Measurements from ENCODE around the gene SPACA6. TPM values are rescaled to one million over a fixed set of nuclear protein-coding genes. Genes with fewer than 3 reads are reported as not detected.
"Not testable (repeated sequence)": the region's sequence is repeated elsewhere in the genome, so short reads cannot be mapped to it uniquely, and the experiment has no call there.

Gene SPACA6, protein sequence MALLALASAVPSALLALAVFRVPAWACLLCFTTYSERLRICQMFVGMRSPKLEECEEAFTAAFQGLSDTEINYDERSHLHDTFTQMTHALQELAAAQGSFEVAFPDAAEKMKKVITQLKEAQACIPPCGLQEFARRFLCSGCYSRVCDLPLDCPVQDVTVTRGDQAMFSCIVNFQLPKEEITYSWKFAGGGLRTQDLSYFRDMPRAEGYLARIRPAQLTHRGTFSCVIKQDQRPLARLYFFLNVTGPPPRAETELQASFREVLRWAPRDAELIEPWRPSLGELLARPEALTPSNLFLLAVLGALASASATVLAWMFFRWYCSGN
- total RNA-seq (5.1 and 8.6 TPM in 2 replicates), polyA plus RNA-seq (2.8 and 5.5 TPM in 2 replicates), polyA minus RNA-seq (ENCODE audit: low replicate concordance) (8.7 and 12.1 TPM in 2 replicates)
- 7.4 and 10.0 TPM in 2 replicates for polyA plus RNA-seq (2012)

DNA sequence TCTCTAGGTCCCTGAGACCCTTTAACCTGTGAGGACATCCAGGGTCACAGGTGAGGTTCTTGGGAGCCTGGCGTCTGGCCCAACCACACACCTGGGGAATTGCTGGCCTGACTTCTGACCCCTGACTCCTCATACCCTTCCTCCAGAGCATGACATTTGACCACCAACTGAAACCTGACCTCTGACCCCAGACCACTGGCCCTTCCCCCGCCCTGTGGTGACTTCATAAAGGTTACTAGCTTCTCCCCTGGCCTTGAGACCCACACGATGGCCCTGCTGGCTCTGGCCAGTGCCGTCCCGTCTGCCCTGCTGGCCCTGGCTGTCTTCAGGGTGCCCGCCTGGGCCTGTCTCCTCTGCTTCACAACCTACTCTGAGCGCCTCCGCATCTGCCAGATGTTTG, at the start of gene SPACA6:
Gene SPACA6, plus strand, starts transcription at position 71 of the 400 bp plus-strand sequence. Its CDS starts 197 bp downstream, at position 268.
- Histone ChIP-seq H3K79me2 (ENCODE audit: control insufficient read depth, insufficient read depth, low read length) (peaks cover 68% of the 10 kb centered on the region), H3K4me3 (replicated peaks in 1 of 4; ENCODE audit: control extremely low read depth in 1 of 4, insufficient read depth in 1 of 4, low read depth in 3 of 4, low read length in 4 of 4) (peak within 1 kb of the TSS; percentile 30 to 98 (median 75)), H3K27me3 (ENCODE audit: control insufficient read depth, insufficient read depth, low read length) (no peaks in the 10 kb centered on the region), H3K36me3 (ENCODE audit: control insufficient read depth, insufficient read depth, low read length) (peaks cover 25% of the 10 kb centered on the region), H3K4me2 (ENCODE audit: extremely low read depth, insufficient read depth, low read length) (peak within 1 kb of the TSS; percentile 93), H2AFZ (ENCODE audit: low read length) (no peak within 1 kb of the TSS), H4K20me1 (ENCODE audit: control insufficient read depth, extremely low read depth, insufficient read depth, low read length) (no peaks in the 10 kb centered on the region), H3K9ac (ENCODE audit: insufficient read depth, low read length) (peak within 1 kb of the TSS; percentile 36), H3K4me1 (ENCODE audit: control insufficient read depth, extremely low read depth, insufficient read depth, low read length) (peaks cover 7% of the 10 kb centered on the region), H3K27ac (ENCODE audit: insufficient read depth, low read length) (no peak within 1 kb of the TSS), H3K9me3 (ENCODE audit: control insufficient read depth, insufficient read depth, low read depth, low read length) (no peaks in the 10 kb centered on the region)
- DNase-seq (ENCODE audit: low read depth in 2 of 2) = no peak
- TF ChIP-seq, protein P1, sequence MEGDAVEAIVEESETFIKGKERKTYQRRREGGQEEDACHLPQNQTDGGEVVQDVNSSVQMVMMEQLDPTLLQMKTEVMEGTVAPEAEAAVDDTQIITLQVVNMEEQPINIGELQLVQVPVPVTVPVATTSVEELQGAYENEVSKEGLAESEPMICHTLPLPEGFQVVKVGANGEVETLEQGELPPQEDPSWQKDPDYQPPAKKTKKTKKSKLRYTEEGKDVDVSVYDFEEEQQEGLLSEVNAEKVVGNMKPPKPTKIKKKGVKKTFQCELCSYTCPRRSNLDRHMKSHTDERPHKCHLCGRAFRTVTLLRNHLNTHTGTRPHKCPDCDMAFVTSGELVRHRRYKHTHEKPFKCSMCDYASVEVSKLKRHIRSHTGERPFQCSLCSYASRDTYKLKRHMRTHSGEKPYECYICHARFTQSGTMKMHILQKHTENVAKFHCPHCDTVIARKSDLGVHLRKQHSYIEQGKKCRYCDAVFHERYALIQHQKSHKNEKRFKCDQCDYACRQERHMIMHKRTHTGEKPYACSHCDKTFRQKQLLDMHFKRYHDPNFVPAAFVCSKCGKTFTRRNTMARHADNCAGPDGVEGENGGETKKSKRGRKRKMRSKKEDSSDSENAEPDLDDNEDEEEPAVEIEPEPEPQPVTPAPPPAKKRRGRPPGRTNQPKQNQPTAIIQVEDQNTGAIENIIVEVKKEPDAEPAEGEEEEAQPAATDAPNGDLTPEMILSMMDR (conservative IDR thresholded peaks at IDR 0.05 in 1 of 2, IDR thresholded peaks at IDR 0.05 in 1 of 2; ENCODE audit: low read depth in 1 of 2, low read length in 2 of 2) = no peak
- TF ChIP-seq EZH2 (IDR thresholded peaks at IDR 0.05; ENCODE audit: low read length, missing control alignments) = no peak

DNA sequence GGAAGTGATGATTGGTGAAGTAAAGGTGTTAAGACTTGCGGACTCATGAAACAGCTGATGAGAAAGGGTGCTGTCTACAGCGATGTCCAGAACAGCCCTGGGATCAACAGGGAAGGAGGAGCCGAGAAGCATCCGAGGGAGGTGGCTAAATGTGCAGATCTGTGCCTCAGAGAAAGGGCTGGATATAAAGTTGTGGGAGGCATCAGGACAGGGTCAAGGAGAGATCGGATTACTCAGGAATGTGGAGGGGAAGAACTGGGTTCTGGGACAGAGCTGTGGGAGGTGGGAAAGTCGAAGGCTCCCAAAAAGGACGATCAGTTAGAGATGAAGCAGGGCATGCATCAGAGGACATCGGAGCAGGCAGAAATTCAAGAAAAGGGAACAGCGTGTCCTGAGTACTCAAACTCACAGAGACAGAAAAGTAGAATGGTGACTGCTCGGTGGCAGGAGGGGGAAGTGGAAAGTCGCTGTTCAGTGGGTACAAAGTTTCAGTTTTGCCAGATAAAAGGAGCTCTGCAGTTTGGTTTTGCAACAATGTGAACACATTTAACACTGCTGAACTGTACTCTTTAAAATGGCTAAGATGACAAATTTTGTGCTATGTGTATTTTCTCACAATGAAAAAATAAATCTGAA, 48.4 kb upstream of the SPACA6 start:
- Histone ChIP-seq H3K27ac (ENCODE audit: insufficient read depth, low read length) (no peak overlapping the region), H3K27me3 (ENCODE audit: control insufficient read depth, insufficient read depth, low read length) (no peaks in the 10 kb centered on the region), H3K9ac (ENCODE audit: insufficient read depth, low read length) (no peak overlapping the region), H4K20me1 (ENCODE audit: control insufficient read depth, extremely low read depth, insufficient read depth, low read length) (no peaks in the 10 kb centered on the region), H3K36me3 (ENCODE audit: control insufficient read depth, insufficient read depth, low read length) (no peaks in the 10 kb centered on the region), H3K9me3 (ENCODE audit: control insufficient read depth, insufficient read depth, low read depth, low read length) (no peaks in the 10 kb centered on the region), H3K79me2 (ENCODE audit: control insufficient read depth, insufficient read depth, low read length) (no peaks in the 10 kb centered on the region), H3K4me1 (ENCODE audit: control insufficient read depth, extremely low read depth, insufficient read depth, low read length) (no peaks in the 10 kb centered on the region), H3K4me2 (ENCODE audit: extremely low read depth, insufficient read depth, low read length) (no peak overlapping the region), H2AFZ (ENCODE audit: low read length) (no peak overlapping the region), H3K4me3 (replicated peaks in 1 of 4; ENCODE audit: control extremely low read depth in 1 of 4, insufficient read depth in 1 of 4, low read depth in 3 of 4, low read length in 4 of 4) (no peak overlapping the region)
- no peak for DNase-seq (ENCODE audit: low read depth in 2 of 2)
- TF ChIP-seq, protein P1 (conservative IDR thresholded peaks at IDR 0.05 in 1 of 2, IDR thresholded peaks at IDR 0.05 in 1 of 2; ENCODE audit: low read depth in 1 of 2, low read length in 2 of 2) = no peak
- TF ChIP-seq EZH2 (IDR thresholded peaks at IDR 0.05; ENCODE audit: low read length, missing control alignments) = no peak

DNA sequence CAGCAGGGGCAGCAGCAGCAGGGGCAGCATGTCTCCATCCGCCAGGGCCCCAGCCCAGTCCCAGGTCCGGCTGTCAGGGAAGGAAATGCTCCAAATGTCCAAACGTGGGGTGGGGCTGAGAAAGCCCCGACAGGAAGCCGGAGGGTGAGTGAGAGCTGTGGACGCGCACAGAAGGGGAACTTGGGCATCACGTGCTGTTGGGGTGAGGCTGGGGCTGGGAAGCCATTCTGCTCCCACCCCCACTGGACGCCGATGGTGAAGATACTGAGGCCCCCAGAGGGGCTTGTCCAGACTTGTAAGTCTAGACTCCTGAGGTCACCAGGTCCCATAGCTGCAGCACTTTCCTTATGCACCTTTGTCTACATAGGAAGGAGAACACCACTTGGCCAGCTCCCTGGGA, 46.4 kb upstream of the SPACA6 start, which contains the start of gene SIGLEC14:
Gene SIGLEC14, minus strand, starts transcription at position 96 of the 400 bp plus-strand sequence. Its CDS starts 66 bp downstream, at position 30.
- not testable (repeated sequence) for H3K4me2 ChIP-seq (ENCODE audit: extremely low read depth, insufficient read depth, low read length); DNase-seq (ENCODE audit: low read depth in 2 of 2); H3K9me3 ChIP-seq (ENCODE audit: control insufficient read depth, insufficient read depth, low read depth, low read length); H3K9ac ChIP-seq (ENCODE audit: insufficient read depth, low read length); H4K20me1 ChIP-seq (ENCODE audit: control insufficient read depth, extremely low read depth, insufficient read depth, low read length); H3K4me3 ChIP-seq (replicated peaks in 1 of 4; ENCODE audit: control extremely low read depth in 1 of 4, insufficient read depth in 1 of 4, low read depth in 3 of 4, low read length in 4 of 4); H3K27ac ChIP-seq (ENCODE audit: insufficient read depth, low read length); H3K79me2 ChIP-seq (ENCODE audit: control insufficient read depth, insufficient read depth, low read length); H2AFZ ChIP-seq (ENCODE audit: low read length); H3K27me3 ChIP-seq (ENCODE audit: control insufficient read depth, insufficient read depth, low read length); H3K4me1 ChIP-seq (ENCODE audit: control insufficient read depth, extremely low read depth, insufficient read depth, low read length); H3K36me3 ChIP-seq (ENCODE audit: control insufficient read depth, insufficient read depth, low read length)

Measured in fibroblast of lung (primary cell).